Measurements from ENCODE around the gene HES5. TPM values are rescaled to one million over a fixed set of nuclear protein-coding genes. Genes with fewer than 3 reads are reported as not detected.

HES5 gene
- total and polyA plus RNA-seq, 2 of the 13 experiments (the other 11 are each of a cell fraction or from before 2014, with no cell fraction given), result not detected

DNA sequence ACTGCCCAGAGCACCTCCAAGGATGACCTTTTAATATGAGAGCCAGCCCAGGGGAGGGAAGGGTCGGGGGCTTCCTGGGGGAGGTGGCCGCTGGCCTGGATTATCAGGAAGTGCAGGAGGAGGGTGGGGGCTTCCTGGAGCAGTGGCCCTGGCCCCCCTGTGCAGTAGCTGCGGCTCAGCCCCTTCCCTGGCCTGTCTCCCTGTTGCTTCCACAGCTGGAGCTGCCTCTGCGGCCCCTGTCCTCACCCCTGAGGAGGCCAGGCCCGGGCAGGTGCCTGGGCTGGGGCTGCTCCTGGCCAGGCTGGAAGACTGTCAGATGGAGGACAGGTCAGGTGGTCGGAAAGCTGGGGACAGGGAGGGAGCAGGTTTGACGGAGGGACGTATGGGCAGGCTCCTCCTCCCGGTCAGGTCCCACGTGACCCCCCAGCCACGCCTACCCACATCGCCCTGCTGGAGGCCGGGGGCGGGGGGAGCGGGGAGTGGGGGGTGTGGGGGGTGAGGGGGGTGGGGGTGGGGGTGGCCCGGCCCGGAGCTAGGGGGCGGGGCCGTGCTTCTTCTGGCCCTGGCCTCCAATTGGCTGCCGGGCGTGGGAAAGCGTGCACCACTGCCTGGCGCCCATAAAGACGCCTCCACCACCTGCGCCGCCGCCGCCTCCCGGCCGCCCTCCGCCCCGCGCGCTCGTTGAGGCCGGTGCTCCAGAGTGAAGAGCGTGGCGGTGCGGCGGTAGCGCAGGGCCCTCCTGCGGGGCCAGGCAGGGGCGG, 15.9 kb upstream of the HES5 start (continued):
- peak; percentile 77; the same call in 1 of the 2 replicates for TF ChIP-seq ZNF564 (CRISPR knock-in tag; IDR thresholded peaks at IDR 0.05)
- no peak; the same call in 1 of the 2 replicates for TF ChIP-seq MTF2 (CRISPR knock-in tag; IDR thresholded peaks at IDR 0.05; ENCODE audit: borderline replicate concordance)
- TF ChIP-seq SOX5 (CRISPR knock-in tag; IDR thresholded peaks at IDR 0.05; ENCODE audit: borderline replicate concordance), result no peak
- no peak for TF ChIP-seq SUZ12 (IDR thresholded peaks at IDR 0.05; ENCODE audit: low read depth, low read length)
- no peak for TF ChIP-seq AHDC1 (CRISPR knock-in tag; IDR thresholded peaks at IDR 0.05; ENCODE audit: borderline replicate concordance)
- TF ChIP-seq TBP (CRISPR knock-in tag; IDR thresholded peaks at IDR 0.05), result peak; percentile 69; the same call in 1 of the 2 replicates
- TF ChIP-seq, protein P1, sequence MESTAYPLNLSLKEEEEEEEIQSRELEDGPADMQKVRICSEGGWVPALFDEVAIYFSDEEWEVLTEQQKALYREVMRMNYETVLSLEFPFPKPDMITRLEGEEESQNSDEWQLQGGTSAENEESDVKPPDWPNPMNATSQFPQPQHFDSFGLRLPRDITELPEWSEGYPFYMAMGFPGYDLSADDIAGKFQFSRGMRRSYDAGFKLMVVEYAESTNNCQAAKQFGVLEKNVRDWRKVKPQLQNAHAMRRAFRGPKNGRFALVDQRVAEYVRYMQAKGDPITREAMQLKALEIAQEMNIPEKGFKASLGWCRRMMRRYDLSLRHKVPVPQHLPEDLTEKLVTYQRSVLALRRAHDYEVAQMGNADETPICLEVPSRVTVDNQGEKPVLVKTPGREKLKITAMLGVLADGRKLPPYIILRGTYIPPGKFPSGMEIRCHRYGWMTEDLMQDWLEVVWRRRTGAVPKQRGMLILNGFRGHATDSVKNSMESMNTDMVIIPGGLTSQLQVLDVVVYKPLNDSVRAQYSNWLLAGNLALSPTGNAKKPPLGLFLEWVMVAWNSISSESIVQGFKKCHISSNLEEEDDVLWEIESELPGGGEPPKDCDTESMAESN (CRISPR knock-in tag; conservative IDR thresholded peaks at IDR 0.05), result no peak
- no peak for TF ChIP-seq ZNF549 (CRISPR knock-in tag; IDR thresholded peaks at IDR 0.05)
- TF ChIP-seq, protein P2, sequence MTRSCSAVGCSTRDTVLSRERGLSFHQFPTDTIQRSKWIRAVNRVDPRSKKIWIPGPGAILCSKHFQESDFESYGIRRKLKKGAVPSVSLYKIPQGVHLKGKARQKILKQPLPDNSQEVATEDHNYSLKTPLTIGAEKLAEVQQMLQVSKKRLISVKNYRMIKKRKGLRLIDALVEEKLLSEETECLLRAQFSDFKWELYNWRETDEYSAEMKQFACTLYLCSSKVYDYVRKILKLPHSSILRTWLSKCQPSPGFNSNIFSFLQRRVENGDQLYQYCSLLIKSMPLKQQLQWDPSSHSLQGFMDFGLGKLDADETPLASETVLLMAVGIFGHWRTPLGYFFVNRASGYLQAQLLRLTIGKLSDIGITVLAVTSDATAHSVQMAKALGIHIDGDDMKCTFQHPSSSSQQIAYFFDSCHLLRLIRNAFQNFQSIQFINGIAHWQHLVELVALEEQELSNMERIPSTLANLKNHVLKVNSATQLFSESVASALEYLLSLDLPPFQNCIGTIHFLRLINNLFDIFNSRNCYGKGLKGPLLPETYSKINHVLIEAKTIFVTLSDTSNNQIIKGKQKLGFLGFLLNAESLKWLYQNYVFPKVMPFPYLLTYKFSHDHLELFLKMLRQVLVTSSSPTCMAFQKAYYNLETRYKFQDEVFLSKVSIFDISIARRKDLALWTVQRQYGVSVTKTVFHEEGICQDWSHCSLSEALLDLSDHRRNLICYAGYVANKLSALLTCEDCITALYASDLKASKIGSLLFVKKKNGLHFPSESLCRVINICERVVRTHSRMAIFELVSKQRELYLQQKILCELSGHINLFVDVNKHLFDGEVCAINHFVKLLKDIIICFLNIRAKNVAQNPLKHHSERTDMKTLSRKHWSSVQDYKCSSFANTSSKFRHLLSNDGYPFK (CRISPR knock-in tag; IDR thresholded peaks at IDR 0.05; ENCODE audit: borderline replicate concordance), result no peak
- TF ChIP-seq ZNF75D (CRISPR knock-in tag; IDR thresholded peaks at IDR 0.05; ENCODE audit: borderline replicate concordance), result no peak
- TF ChIP-seq SATB2 (CRISPR knock-in tag; IDR thresholded peaks at IDR 0.05), result no peak
- TF ChIP-seq MBD4 (IDR thresholded peaks at IDR 0.05; ENCODE audit: borderline replicate concordance, low read length), result no peak
- no peak for TF ChIP-seq TERF1 (CRISPR knock-in tag; IDR thresholded peaks at IDR 0.05)
- TF ChIP-seq ZNF337 (CRISPR knock-in tag; IDR thresholded peaks at IDR 0.05; ENCODE audit: borderline replicate concordance, low read depth), result no peak
- TF ChIP-seq HIVEP1 (CRISPR knock-in tag; IDR thresholded peaks at IDR 0.05), result no peak
- TF ChIP-seq RAD21 (CRISPR knock-in tag; IDR thresholded peaks at IDR 0.05), result no peak

Measured in HepG2 (cell line).